HG02840 (cell line): Measurements from ENCODE around the gene ASB14.

Experiments used
- ATAC-seq: cut with Tn5 transposase; IDR thresholded peaks from one replicate; pipeline ENCODE4 v1.9.1; 2021; ENCODE audit warnings: mild to moderate bottlenecking, moderate library complexity, moderate number of reproducible peaks; ENCODE audit not compliant: unreplicated experiment, low FRiP score

The ASB14 gene

DNA sequence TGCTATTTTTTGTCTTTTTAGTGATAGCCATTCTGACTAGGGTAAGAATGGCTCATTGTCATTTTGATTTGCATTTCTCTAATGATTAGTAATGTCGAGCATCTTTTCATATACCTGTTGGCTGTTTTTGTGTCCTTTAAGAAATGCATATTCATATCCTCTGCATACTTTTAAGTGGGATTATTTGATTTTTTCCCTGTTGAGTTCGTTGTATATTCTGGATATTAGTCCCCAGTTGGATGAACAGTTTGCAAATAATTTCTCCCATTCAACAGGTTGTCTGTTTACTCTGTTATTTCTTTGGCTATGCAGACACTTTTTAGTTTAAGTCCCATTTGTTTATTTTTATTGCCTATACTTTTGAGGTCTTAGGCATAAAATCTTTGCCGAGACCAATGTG, 30.6 kb downstream of the ASB14 start:
- ATAC-seq: no peak

DNA sequence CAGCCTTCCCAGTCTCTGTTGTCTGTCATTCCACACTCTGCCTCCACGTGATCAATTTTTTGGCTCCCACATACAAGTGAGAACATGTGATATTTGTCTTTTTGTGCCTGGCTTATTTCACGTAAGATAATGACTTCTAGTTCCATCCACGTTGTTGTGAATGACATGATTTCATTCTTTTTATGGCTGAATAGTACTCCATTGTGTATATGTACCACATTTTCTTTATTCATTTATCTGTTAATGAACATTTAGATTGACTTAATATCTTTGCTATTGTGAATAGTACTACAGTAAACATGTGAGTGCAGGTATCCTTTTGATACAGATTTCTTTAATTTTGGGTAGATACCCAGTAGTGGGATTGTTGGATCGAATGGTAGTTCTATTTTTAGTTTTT, 31.4 kb downstream of the ASB14 start:
- no peak for ATAC-seq

DNA sequence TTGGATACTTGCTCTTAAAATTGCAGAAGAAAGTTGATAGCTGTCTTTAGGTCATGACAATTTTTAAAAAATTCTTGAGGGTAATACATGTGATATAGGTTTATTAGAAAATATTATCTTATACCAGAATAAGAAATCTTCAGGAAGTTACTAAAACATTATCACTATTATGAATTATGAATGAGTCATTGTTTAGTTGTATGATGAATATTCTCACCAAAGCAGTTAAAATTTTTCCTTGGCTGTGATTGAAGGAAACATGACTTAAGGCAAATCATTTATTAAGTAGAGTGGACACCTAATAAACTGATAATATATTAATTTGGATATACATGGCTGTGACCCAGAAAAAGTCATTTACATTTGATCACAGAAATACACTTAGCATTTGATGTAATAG, 34.8 kb downstream of the ASB14 start:
- ATAC-seq: no peak

DNA sequence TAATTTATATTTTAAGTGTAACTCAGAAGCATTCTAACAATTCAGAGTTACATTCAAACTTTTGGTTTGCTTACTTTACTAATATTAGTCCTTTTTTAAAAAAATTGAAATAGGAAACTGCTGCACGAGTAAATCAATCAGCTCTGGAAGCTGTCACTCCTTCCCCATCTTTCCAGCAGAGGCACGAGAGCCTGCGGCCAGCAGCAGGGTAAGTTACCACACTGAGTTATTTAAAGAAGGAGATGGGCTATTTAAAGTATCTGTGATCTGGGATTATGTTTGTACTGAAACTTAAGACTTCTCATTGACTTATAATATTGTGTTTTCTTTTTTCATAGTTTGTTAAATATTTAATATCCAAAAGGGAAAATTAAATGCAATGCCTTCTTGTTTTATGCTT, 35.6 kb downstream of the ASB14 start:
- ATAC-seq: no peak

DNA sequence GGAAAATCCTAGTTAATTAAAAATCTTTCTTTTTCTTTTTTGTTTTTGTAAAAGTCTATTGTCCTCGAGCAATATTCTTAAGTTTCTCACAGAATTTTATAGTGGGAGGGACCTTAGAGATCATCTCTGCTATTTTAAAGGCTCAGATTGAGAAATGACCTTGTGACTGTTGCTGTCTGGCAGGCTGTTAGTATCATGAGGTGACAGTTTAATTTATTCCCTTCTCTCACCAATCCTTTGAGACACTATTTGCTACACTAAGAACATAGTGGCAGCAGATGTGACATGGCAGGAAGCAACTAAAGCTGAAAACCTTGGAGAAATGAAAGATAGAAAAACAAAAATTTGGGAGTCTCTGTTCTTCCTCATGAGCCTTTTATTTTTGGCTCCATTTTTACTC, 40.1 kb downstream of the ASB14 start:
- ATAC-seq: no peak

DNA sequence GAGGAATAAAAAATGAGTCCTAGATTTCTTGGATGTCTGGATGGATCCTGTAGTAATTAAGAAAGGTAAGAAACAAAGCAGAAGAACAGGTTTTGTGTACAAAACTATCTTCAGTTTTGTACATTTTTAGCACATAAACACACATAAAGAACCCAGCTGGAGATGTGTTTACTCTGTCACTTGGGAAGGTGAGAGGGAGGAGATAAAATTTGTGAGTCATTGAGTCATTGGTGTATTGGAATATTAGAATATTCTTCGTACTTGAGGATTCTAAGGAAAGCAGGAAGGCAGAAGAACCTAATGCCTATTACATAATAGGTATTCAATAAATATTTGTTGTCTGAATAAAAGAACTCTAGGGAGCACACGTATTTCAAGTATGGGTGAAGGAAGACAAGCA, 47.5 kb downstream of the ASB14 start:
- no peak for ATAC-seq

DNA sequence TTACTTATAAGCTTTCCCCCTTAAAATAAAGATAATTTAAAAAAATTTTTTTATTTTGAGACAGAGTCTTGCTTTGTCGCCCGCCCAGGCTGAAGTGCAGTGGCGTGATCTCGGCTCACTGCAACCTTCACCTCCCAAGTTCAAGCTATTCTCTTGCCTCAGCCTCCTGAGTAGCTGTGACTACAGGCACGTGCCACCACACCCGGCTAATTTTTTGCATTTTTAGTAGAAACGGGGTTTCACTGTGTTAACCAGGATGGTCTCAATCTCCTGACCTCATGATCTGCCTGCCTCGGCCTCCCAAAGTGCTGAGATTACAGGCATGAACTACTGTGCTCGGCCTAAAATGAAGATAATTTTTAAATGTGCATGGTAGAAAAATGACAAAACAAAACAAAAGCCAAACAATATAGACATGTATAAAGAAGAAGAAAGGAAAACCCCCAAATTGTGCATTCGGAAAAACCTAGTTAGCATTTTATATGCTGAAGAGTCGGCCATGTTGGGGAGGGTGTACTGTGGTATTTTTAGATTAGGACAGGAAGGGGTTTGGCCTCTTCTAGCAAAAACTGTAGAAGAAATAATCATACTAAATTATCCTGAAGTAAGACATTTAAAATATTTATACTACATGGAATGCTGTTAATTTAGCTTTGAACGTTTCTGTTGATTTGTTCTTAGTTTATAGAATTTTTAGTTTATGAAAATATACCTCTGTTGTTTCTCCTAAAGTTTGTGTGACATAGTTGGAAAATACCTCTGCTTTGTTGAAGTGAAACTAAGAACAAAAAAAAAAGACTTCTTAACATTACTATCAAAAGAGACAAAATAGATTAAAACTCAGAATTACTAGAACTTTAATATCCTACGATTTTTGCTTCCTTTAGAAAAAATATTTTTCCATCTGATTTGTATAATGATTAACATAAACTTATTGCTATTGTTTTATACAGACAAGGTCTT, 57.6 kb downstream of the ASB14 start:
- no peak for ATAC-seq

DNA sequence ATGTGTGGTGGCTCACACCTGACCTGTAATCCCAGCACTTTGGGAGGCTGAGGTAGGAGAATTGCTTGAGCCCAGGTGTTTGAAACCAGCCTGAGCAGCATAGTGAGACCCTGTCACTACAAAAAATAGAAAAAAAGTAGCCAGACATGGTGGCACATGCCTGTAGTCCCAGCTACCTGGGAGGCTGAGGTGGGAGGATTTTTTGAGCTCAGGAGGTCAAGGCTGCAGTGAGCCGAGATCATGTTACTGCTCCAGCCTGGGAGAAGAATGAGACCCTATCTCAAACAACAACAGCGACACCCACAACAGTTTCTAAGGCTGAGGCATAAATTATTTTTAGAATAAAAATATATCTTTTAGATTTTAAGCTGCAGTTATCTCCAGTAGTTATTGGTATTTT, 58.7 kb downstream of the ASB14 start:
- no peak for ATAC-seq

DNA sequence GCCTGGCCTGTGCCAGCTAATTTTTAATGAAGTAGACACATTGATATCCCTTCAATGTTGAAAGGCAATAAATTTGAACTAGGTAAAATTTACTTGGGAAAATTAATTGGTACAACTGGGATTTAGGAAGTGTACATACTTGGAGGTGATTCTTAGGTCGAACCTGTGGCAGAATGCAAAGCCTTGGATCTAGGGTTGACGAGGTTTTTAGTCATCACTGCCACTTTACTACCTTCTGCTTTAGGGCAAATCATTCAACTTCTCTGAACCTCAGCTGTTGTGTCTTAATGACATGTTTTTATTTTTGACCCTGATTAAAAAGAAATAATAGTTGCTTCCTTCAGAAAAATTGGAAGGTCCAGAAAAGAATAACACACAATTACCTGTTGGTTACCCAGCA, 62.5 kb downstream of the ASB14 start:
- no peak for ATAC-seq

DNA sequence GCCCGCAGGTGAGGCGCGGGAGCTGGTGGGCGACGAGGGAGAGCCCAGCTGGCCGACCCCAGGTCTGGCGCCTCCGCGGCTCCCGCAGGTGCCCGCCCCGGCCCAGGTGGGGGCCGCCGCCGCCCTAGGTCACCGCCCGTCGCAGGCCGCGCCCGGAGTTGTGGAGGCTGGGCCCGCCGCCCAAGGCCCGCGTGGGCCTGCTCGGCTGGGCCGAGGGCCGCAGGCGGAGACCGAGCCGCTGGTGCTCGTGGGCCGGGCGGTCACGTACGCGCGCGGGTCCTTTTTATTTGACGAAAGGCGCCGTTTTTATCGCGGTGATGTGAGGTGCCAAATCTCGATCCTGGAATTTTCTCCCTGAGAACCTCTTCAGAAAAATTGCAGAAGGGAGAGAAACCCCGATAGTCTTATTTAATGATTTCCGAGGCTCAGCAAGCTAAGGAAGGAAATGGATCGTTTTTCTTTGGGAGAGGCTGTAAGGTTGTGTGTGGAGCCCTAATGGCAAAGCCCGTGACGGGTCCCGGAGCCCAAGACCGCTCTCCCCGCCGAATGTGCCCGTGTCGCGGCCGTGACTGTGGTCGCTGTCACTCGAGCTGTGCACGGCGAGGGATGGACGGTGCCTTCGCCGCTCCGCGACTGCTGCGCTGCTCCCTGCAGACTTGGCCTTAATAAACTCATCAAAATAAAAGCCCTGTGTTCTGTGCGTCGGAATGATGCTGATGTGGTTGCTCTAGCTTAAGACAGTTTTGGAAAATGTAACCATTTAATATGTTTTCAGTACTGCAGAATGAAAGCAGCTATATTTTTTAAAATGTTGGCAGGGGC, 64.3 kb downstream of the ASB14 start:
- ATAC-seq: peak; percentile 45

DNA sequence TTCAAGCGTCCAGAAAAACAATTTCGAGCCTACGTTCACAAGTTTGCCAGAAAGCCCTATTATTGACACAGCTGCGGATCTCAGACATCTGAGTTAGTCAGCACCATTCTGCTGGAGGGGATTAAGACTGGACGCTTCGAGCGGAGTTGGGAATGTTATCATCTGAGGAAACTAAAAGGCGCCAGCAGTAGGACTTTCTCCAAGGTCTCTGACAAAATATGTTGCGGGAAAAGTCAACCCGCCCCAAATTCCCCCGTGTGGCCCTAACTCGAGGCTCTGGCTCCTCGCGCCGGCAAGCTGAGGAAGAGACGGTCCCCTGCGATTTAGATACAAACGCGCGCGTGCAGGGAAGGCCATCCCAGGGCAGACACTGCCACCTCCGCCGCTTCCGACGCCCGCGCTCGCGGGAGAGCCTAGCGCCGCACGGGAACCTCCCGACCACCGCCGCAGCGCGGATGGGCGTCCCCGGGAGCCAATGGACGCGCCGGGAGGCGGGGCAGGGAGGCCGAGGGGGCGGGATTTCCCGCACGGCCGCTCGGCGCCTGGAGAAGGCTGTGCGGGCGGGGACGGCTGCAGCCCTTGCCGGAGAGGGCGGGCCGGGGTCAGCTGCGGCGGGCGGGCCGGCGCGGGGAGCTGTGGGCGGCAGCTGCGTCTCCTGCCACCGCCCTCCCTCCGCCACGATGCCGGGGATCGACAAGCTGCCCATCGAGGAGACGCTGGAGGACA, 65.1 kb downstream of the ASB14 start, which contains the start of gene APPL1:
APPL1 (plus strand) TSS at position 526 of the 726 bp plus-strand sequence; CDS start at position 681, 155 bp downstream.
- ATAC-seq: peak; percentile 86

DNA sequence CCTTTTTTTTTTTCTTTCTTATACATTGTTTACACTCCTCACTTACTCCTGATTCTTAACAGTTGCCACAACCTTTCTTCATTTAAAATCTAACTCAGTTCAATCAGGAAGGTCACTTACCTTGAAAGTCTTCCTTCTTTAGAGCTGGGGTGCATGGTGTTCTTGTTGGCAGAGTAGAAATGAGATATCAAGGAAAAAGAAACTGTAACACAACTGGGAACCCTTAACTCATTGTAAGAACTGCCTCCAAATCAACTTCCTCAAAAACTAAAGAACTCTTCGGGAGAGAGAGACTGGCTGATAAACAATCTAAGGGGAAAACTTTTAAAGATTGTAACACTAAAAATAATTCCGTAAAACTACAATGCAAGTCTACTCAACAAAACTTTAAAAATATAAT, 66.3 kb downstream of the ASB14 start:
- ATAC-seq: no peak

DNA sequence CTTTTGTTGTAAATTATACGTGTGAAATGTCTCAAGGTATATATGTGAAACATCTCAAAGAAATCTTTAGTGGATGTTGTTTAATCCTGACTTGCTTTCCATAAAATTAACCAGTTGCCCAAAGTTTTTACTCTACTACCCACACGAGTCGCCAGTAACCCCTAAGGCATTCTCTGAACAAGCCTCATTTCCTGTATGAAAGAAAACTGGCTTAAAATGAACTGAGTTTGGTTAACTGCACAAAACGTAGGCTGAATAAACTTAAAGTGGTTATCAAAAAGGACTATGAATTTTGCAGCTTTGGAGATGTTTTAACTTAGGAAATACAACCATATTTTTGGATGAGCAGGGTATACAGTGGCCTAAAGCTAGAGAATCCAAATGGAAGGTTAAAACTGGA, 67.6 kb downstream of the ASB14 start:
- no peak for ATAC-seq

DNA sequence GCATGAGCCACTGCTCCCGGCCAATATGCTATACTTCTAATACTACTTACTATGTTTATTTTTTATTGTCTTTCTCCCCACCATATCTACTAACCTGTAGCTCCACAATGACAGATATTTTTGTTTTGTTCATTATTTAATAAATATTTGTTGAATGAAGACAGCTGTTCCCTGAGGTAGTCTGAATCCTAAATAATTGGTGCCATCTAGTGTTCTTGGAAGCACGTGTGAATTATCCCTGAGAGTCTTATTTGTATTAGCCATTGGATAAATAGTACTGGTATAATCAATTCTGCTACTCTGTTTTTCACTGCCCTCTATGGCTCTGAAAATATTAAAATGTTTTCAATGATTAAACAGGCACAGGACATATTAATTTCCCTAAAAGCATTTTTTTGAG, 70.6 kb downstream of the ASB14 start:
- no peak for ATAC-seq
